Thymus (tissue), 11 donors: ENCODE data around the gene FANCI. TPM values are rescaled to one million over a fixed set of nuclear protein-coding genes. Genes with fewer than 3 reads are reported as not detected.
A peak's percentile ranks its signal among the peaks of the same experiment; 100 is the strongest.

Experiments used
- DNase-seq, 9 donors: peaks; one replicate each; pipeline ENCODE4 v3.0.0-alpha.2; 2013; ENCODE audit warnings: low spot score in 9 of 9, low read depth in 6 of 9, missing footprints in 1 of 9
- H3K27ac ChIP-seq, 2 donors: one replicate each; pipeline ENCODE4 v1.5.1; 2013; ENCODE audit warnings: control low read depth in 1 of 2, low read depth in 1 of 2, low read length in 1 of 2, mild to moderate bottlenecking in 1 of 2, moderate library complexity in 1 of 2
- H3K27me3 ChIP-seq, 2 donors: one replicate each; pipeline ENCODE4 v1.5.1; 2013; ENCODE audit warnings: low read length in 1 of 2; ENCODE audit not compliant: control insufficient read depth in 2 of 2, insufficient read depth in 1 of 2
- H3K36me3 ChIP-seq, 2 donors: one replicate each; pipeline ENCODE4 v1.5.1; 2013; ENCODE audit warnings: low read length in 1 of 2, mild to moderate bottlenecking in 1 of 2, moderate library complexity in 1 of 2; ENCODE audit not compliant: control insufficient read depth in 2 of 2, insufficient read depth in 2 of 2
- H3K4me1 ChIP-seq, 2 donors: one replicate each; pipeline ENCODE4 v1.5.1; 2013; ENCODE audit warnings: low read length in 2 of 2; ENCODE audit not compliant: control insufficient read depth in 2 of 2, insufficient read depth in 2 of 2
- H3K4me3 ChIP-seq, 2 donors: one replicate each; pipeline ENCODE4 v1.5.1; 2013; ENCODE audit warnings: low read length in 2 of 2, control low read depth in 1 of 2, mild to moderate bottlenecking in 1 of 2
- H3K9me3 ChIP-seq, 2 donors: one replicate each; pipeline ENCODE4 v1.5.1; 2013; ENCODE audit warnings: low read length in 1 of 2, mild to moderate bottlenecking in 1 of 2; ENCODE audit not compliant: control insufficient read depth in 2 of 2, insufficient read depth in 1 of 2
- WGBS: extraction: QIAGEN DNeasy Blood & Tissue Kit; methylation state at CpG from one replicate; pipeline ENCODE4 v1.1.7; 2013; 5-methylcytosine and 5-hydroxymethylcytosine counted together
- polyA plus RNA-seq: library from polyadenylated mRNA; stranded (reverse); fragments of 200-250 nt; gene quantifications from one replicate; pipeline ENCODE4 v1.2.3, GENCODE V29; 2013
- total RNA-seq: library from RNA; stranded (reverse); fragments of 120-200 nt; gene quantifications from one replicate; pipeline ENCODE4 v1.2.4, GENCODE V29; 2013
- donor health status: healthy.

The FANCI gene
- total and polyA plus RNA-seq, 2 donors, result 6.8 to 55.1 TPM

DNA sequence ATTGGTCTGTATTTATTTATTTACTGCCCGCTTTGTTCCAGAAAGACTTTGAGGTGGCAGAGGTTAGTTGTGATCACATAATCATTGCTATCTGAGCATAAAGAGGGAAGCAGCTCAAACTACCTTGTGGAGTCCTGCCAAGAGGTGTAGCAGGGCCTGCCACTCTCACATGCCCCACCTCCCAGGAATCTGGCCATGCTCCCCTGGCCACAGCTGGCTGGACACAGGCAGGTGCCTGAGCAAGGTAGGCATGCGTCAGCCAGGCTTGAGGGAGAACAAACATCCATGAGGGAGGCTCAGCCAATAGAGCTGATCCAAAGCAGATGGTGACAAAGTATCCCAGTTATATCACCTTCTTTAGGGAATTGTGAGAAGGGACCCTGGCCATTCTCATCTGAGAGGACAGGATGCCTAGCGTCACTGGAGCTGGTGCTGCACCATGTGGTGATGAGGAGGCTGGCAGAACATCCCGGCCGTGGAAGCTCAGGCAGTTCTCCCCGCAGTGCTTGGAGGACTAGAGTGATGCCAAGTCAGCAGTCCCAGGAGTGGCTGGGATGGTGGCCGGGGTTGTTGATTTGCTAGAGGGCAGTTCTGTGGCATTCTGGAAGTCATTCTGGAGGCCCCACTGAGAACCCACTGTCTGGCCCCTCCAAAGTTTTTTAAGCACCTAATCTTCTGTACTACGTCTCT, 97.7 kb downstream of the FANCI start:
- peaks cover 6 to 21% of the 10 kb centered on the region in 2 donors for H3K4me1 ChIP-seq
- WGBS, result 94% methylated on average over 8 of the region's 8 CpGs
- no peak for DNase-seq

GRCh38 chr15:89342840-89343239, 99.1 kb downstream of the FANCI start:
- 97% methylated on average over 3 of the region's 3 CpGs for WGBS
- Histone ChIP-seq H3K27me3 (peaks cover 0 to 33% of the 10 kb centered on the region in 2 donors), H3K27ac (no peak overlapping the region), H3K36me3 (no peaks in the 10 kb centered on the region), H3K4me1 (peaks cover 2 to 7% of the 10 kb centered on the region in 2 donors), H3K4me3 (no peak overlapping the region), H3K9me3 (no peaks in the 10 kb centered on the region)
- DNase-seq, result no peak

More for the DNA sequence above, 97.7 kb downstream of the FANCI start:
- H3K4me3 ChIP-seq, result no peak overlapping the region
- H3K36me3 ChIP-seq, result no peaks in the 10 kb centered on the region
- H3K9me3 ChIP-seq, result no peaks in the 10 kb centered on the region
- H3K27me3 ChIP-seq, result peaks cover 0 to 22% of the 10 kb centered on the region in 2 donors
- no peak overlapping the region for H3K27ac ChIP-seq

GRCh38 chr15:89345248-89345647, 101.5 kb downstream of the FANCI start:
- H3K27me3 ChIP-seq, result peaks cover 0 to 44% of the 10 kb centered on the region in 2 donors
- whole genome bisulfite sequencing, result 96% methylated on average over 4 of the region's 4 CpGs
- no peak for DNase-seq

GRCh38 chr15:89346516-89347231, 102.9 kb downstream of the FANCI start:
- no peak for DNase-seq
- Histone ChIP-seq H3K36me3 (no peaks in the 10 kb centered on the region), H3K4me3 (no peak overlapping the region), H3K4me1 (no peaks in the 10 kb centered on the region), H3K27me3 (peaks cover 0 to 39% of the 10 kb centered on the region in 2 donors), H3K27ac (no peak overlapping the region), H3K9me3 (no peaks in the 10 kb centered on the region)
- 53% methylated on average over 10 of the region's 10 CpGs for WGBS

More at GRCh38 chr15:89345248-89345647, 101.5 kb downstream of the FANCI start:
- Histone ChIP-seq H3K4me3 (no peak overlapping the region), H3K27ac (no peak overlapping the region), H3K36me3 (no peaks in the 10 kb centered on the region), H3K9me3 (no peaks in the 10 kb centered on the region), H3K4me1 (no peaks in the 10 kb centered on the region)

DNA sequence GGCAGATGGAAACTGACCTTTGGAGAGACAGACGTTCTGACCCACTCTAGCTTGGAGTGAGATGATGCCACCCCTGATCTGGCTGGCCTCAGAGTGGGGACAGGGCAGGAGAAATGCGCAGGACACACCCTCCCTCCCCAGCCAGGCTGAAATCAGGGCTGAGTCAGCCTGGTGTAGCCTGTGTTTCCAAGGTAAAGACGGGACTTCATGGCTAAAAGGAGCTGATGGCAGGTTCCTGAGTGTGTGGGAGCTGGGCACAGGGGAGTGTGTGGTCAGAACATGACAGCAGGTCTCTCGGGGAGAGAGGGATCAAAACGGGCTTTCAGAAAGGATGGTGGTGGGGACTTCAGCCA, 105.4 kb downstream of the FANCI start:
- Histone ChIP-seq H3K4me3 (no peak overlapping the region), H3K9me3 (no peaks in the 10 kb centered on the region), H3K27ac (no peak overlapping the region), H3K4me1 (no peaks in the 10 kb centered on the region), H3K36me3 (no peaks in the 10 kb centered on the region), H3K27me3 (peaks cover 0 to 50% of the 10 kb centered on the region in 2 donors)
- WGBS, result 90% methylated on average over 5 of the region's 5 CpGs
- DNase-seq, result no peak

DNA sequence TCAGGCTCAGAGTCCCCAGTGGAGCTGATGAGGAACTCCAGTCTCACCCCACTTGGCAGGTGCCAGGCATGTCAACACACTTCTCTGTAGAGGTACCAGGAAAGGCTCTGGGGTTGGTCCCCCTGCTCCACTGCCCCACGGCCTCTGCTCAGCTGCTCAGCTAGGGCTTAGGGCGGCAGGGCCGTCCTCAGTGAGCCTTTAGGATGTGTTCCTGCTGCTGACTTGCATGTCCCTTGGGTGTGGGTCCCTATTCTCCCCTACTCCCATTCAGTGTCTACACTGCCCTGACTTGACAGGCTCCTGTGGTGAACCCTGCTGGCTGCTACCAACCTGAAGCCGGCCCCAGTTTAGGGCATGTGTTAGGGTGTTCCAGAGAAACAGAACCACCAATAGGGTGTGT, 108.7 kb downstream of the FANCI start:
- H3K9me3 ChIP-seq, result no peaks in the 10 kb centered on the region
- no peak for DNase-seq
- no peak overlapping the region for H3K27ac ChIP-seq
- H3K4me1 ChIP-seq, result no peaks in the 10 kb centered on the region
- no peaks in the 10 kb centered on the region for H3K36me3 ChIP-seq
- H3K27me3 ChIP-seq, result peaks cover 2 to 64% of the 10 kb centered on the region in 2 donors
- H3K4me3 ChIP-seq, result no peak overlapping the region
- WGBS, result 79% methylated on average over 4 of the region's 4 CpGs

DNA sequence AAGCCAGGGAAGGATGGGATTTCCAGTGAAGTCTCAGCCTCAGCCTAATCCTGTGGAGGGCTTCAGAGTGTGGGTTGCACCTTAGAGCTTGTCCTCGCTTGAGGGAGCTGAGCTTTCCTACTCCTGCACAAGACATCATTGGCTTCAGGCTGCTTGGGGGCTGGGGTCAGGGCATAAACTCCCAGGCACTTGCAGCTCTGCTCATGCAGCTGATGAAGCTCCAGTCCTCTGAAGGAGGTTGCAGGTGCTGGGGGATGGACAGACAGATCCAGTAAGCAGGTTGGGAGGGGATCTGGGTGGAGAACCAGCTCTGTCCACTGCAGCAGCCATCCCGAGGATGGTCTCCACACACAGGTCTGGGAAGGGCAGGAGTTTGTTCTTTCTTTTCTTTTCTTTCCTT, 110.2 kb downstream of the FANCI start:
- no peak overlapping the region for H3K4me3 ChIP-seq
- no peaks in the 10 kb centered on the region for H3K9me3 ChIP-seq
- 89% methylated on average over 2 of the region's 2 CpGs for WGBS
- H3K4me1 ChIP-seq, result peaks cover 0 to 2% of the 10 kb centered on the region in 2 donors
- DNase-seq, result no peak
- no peak overlapping the region for H3K27ac ChIP-seq
- H3K27me3 ChIP-seq, result peaks cover 14 to 71% of the 10 kb centered on the region in 2 donors
- H3K36me3 ChIP-seq, result no peaks in the 10 kb centered on the region

- Histone ChIP-seq H3K36me3 (no peaks in the 10 kb centered on the region), H3K27me3 (peaks cover 42 to 92% of the 10 kb centered on the region in 2 donors), H3K4me3 (no peak overlapping the region), H3K27ac (no peak overlapping the region), H3K4me1 (peaks cover 3 to 6% of the 10 kb centered on the region in 2 donors), H3K9me3 (peaks cover 0 to 3% of the 10 kb centered on the region in 2 donors)
- 44% methylated on average over 13 of the region's 13 CpGs for WGBS
- no peak for DNase-seq
Observed at GRCh38 chr15:89356634-89357298, 113.0 kb downstream of the FANCI start.

DNA sequence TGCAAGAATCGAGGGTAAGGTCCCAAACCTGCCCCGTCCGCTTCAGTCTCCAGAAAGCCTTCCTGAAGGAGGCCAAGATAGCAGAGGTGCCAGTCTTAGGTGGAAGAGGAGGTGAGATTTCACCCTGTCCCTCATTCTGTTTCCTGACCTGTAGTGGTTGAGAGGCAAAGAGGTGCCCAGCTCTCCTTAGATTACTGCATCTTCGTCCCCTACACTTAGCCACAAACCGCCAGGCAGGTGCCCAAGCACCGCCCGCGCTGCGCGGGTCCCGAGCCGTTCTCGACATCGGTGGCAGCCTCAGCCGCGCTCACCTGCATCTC, 114.6 kb downstream of the FANCI start:
- DNase-seq, result no peak
- 11% methylated on average over 16 of the region's 16 CpGs for WGBS
- H3K4me3 ChIP-seq, result peak overlapping the region in 1 of 2 donors; percentile 46
- peaks cover 58 to 100% of the 10 kb centered on the region in 2 donors for H3K27me3 ChIP-seq
- H3K9me3 ChIP-seq, result peaks cover 0 to 3% of the 10 kb centered on the region in 2 donors
- no peak overlapping the region for H3K27ac ChIP-seq
- H3K4me1 ChIP-seq, result peaks cover 3 to 6% of the 10 kb centered on the region in 2 donors
- no peaks in the 10 kb centered on the region for H3K36me3 ChIP-seq
